H9 (cell line): ENCODE results near the gene BCL7B. TPM values are rescaled to one million over a fixed set of nuclear protein-coding genes. Genes with fewer than 3 reads are reported as not detected.

Source experiments
- DNase-seq: peaks from one replicate; pipeline ENCODE4 v3.0.0-alpha.2; 2017
- H2AFZ ChIP-seq: one replicate; pipeline ENCODE4 v1.6.1; 2013; ENCODE audit warnings: mild to moderate bottlenecking, low read length, control low read depth, moderate library complexity
- H2AK5ac ChIP-seq: 2 replicates; pipeline ENCODE4 v1.6.1; 2013; ENCODE audit warnings: low read length, control low read depth, mixed read lengths; ENCODE audit not compliant: insufficient read length
- H2BK120ac ChIP-seq: one replicate; pipeline ENCODE4 v1.6.1; 2013; ENCODE audit warnings: low read depth, mild to moderate bottlenecking, low read length, control low read depth, inconsistent platforms; ENCODE audit not compliant: poor library complexity, severe bottlenecking
- H2BK12ac ChIP-seq: 2 replicates; pipeline ENCODE4 v1.6.1; 2013; ENCODE audit warnings: low read length, control low read depth, mixed read lengths, low read depth; ENCODE audit not compliant: insufficient read length
- H2BK15ac ChIP-seq: 2 replicates; pipeline ENCODE4 v1.6.1; 2013; ENCODE audit warnings: low read depth, low read length, control low read depth
- H2BK20ac ChIP-seq: one replicate; pipeline ENCODE4 v1.6.1; 2013; ENCODE audit warnings: low read depth, mild to moderate bottlenecking, low read length, control low read depth, inconsistent platforms; ENCODE audit not compliant: poor library complexity, severe bottlenecking
- H2BK5ac ChIP-seq: 2 replicates; pipeline ENCODE4 v1.6.1; 2013; ENCODE audit warnings: low read length, control low read depth, mixed read lengths; ENCODE audit not compliant: insufficient read length
- H3K14ac ChIP-seq: 2 replicates; pipeline ENCODE4 v1.6.1; 2013; ENCODE audit warnings: low read length, control low read depth; ENCODE audit not compliant: insufficient read depth
- H3K18ac ChIP-seq: 2 replicates; pipeline ENCODE4 v1.6.1; 2013; ENCODE audit warnings: low read depth, mild to moderate bottlenecking, mixed read lengths, low read length, control low read depth; ENCODE audit not compliant: insufficient read length
- H3K23ac ChIP-seq: 2 replicates; pipeline ENCODE4 v1.6.1; 2013; ENCODE audit warnings: low read length, control low read depth, mixed read lengths, low read depth; ENCODE audit not compliant: insufficient read length
- H3K23me2 ChIP-seq: 2 replicates; pipeline ENCODE4 v1.6.1; 2013; ENCODE audit warnings: low read depth, mild to moderate bottlenecking, mixed read lengths, low read length, control low read depth; ENCODE audit not compliant: insufficient read length, poor library complexity, severe bottlenecking
- H3K27ac ChIP-seq: 2 replicates; pipeline ENCODE4 v1.5.1; 2013; ENCODE audit warnings: low read length, control low read depth, mixed read lengths, low read depth; ENCODE audit not compliant: insufficient read length
- H3K27me3 ChIP-seq: 2 replicates; pipeline ENCODE4 v1.6.1; 2013; ENCODE audit warnings: low read length, control low read depth, inconsistent platforms; ENCODE audit not compliant: insufficient read depth
- H3K4ac ChIP-seq: 2 replicates; pipeline ENCODE4 v1.6.1; 2013; ENCODE audit warnings: low read depth, mild to moderate bottlenecking, control low read depth, inconsistent platforms, low read length, moderate library complexity
- H3K4me1 ChIP-seq: 2 replicates; pipeline ENCODE4 v1.6.1; 2013; ENCODE audit warnings: low read length, control low read depth, inconsistent platforms; ENCODE audit not compliant: insufficient read depth
- H3K4me2 ChIP-seq: 2 replicates; pipeline ENCODE4 v1.6.1; 2013; ENCODE audit warnings: low read length, control low read depth, mixed read lengths; ENCODE audit not compliant: insufficient read length, insufficient read depth
- H3K56ac ChIP-seq: 2 replicates; pipeline ENCODE4 v1.6.1; 2013; ENCODE audit warnings: low read depth, mild to moderate bottlenecking, mixed read lengths, low read length, control low read depth; ENCODE audit not compliant: insufficient read length
- H3K79me1 ChIP-seq: 2 replicates; pipeline ENCODE4 v1.6.1; 2013; ENCODE audit warnings: low read depth, mild to moderate bottlenecking, moderate library complexity, low read length, control low read depth, inconsistent platforms; ENCODE audit not compliant: insufficient read depth, poor library complexity, severe bottlenecking
- H3K79me2 ChIP-seq: 2 replicates; pipeline ENCODE4 v1.6.1; 2013; ENCODE audit warnings: low read length, control low read depth, inconsistent platforms; ENCODE audit not compliant: insufficient read depth
- H3K9ac ChIP-seq: 2 replicates; pipeline ENCODE4 v1.6.1; 2013; ENCODE audit warnings: low read length, control low read depth, mixed read lengths; ENCODE audit not compliant: insufficient read length; ENCODE audit errors: extremely low read depth
- H3K9me3 ChIP-seq: one replicate; pipeline ENCODE4 v1.6.1; 2013; ENCODE audit warnings: low read depth, low read length, inconsistent platforms; ENCODE audit not compliant: control insufficient read depth
- H3T11ph ChIP-seq: one replicate; pipeline ENCODE4 v1.6.1; 2013; ENCODE audit warnings: mild to moderate bottlenecking, low read length, control low read depth, inconsistent platforms
- H4K20me1 ChIP-seq: one replicate; pipeline ENCODE4 v1.6.1; 2013; ENCODE audit not compliant: control insufficient read depth, insufficient read length, insufficient read depth
- H4K5ac ChIP-seq: 2 replicates; pipeline ENCODE4 v1.6.1; 2013; ENCODE audit warnings: low read depth, mild to moderate bottlenecking, mixed read lengths, low read length, control low read depth; ENCODE audit not compliant: insufficient read length
- H4K8ac ChIP-seq: replicated peaks from 2 replicates; pipeline ENCODE4 v1.6.1; 2013; ENCODE audit warnings: low read length, control low read depth, mixed read lengths, low read depth; ENCODE audit not compliant: insufficient read length
- H4K91ac ChIP-seq: 2 replicates; pipeline ENCODE4 v1.6.1; 2013; ENCODE audit warnings: low read depth, mild to moderate bottlenecking, moderate library complexity, mixed read lengths, low read length, control low read depth; ENCODE audit not compliant: insufficient read length
- H3K27ac Mint-ChIP-seq, 3 experiments: 2 replicates in 2 of 3; 3 replicates in 1 of 3; pipeline ENCODE4 v1.8.0; 2020 to 2021; ENCODE audit warnings: mixed read lengths in 3 of 3, mild to moderate bottlenecking in 1 of 3, moderate library complexity in 1 of 3
- H3K27me3 Mint-ChIP-seq: 2 replicates; pipeline ENCODE4 v1.8.0; 2021; ENCODE audit warnings: low read depth, mild to moderate bottlenecking, moderate library complexity, mixed read lengths
- H3K36me3 Mint-ChIP-seq, 3 experiments: 2 replicates in 2 of 3; 3 replicates in 1 of 3; pipeline ENCODE4 v1.8.0; 2020 to 2021; ENCODE audit warnings: low read depth in 3 of 3, mixed read lengths in 3 of 3; ENCODE audit not compliant: insufficient read depth in 1 of 3
- H3K4me1 Mint-ChIP-seq, 2 experiments: 2 replicates each; pipeline ENCODE4 v1.8.0; 2020; ENCODE audit warnings: mixed read lengths in 2 of 2
- H3K4me3 Mint-ChIP-seq, 2 experiments: 2 replicates in 1 of 2; 3 replicates in 1 of 2; pipeline ENCODE4 v1.8.0; 2020 to 2021; ENCODE audit warnings: mild to moderate bottlenecking in 2 of 2, mixed read lengths in 2 of 2, moderate library complexity in 1 of 2
- H3K9me3 Mint-ChIP-seq, 2 experiments: 2 replicates in 1 of 2; 3 replicates in 1 of 2; pipeline ENCODE4 v1.8.0; 2020; ENCODE audit warnings: mild to moderate bottlenecking in 2 of 2, mixed read lengths in 2 of 2, moderate library complexity in 1 of 2
- WGBS: extraction: QIAGEN DNeasy Blood & Tissue Kit; methylation state at CpG from one replicate; pipeline ENCODE4 v1.1.7; 2013; ENCODE audit warnings: missing lambda C conversion rate, low lambda C conversion rate, mixed read lengths; ENCODE audit not compliant: insufficient read length; ENCODE audit errors: extremely low coverage; 5-methylcytosine and 5-hydroxymethylcytosine counted together
- total RNA-seq: library from RNA; stranded (reverse); gene quantifications from 2 replicates; pipeline ENCODE4 v1.2.1, GENCODE V29; 2021
- TF ChIP-seq, protein P1 (sequence below): fragments of 200-600 bp; sonication (generic); conservative IDR thresholded peaks from 3 replicates; pipeline ENCODE4 v1.8.0; 2021; ENCODE audit warnings: antibody characterized with exemption, mild to moderate bottlenecking

Gene BCL7B
- total RNA-seq, 1 experiment from 2014 or later: 48.9 TPM

DNA sequence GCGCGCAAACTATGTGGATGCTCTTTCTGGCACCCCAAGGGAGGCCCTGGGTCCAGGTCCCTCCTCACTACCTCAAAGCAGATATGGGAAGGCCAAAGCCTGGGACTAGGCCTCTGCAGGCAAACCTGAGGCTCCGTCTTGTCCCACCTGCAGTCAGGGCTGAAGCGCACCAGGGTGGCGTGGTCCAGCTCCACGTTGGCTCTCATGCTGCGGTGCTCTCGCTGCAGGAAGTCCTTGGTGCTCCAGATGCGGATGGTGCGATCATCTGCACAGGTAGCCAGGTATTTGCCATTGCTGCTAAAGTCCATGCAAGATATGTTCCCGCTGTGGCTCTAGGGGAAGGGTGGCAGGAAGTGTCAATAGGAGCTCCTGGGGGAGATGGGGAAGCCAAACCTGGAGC is 16.3 kb upstream of the BCL7B start:
- no peak overlapping the region for H2BK12ac ChIP-seq

More for the DNA sequence above, 16.3 kb upstream of the BCL7B start:
- TF ChIP-seq, protein P1, sequence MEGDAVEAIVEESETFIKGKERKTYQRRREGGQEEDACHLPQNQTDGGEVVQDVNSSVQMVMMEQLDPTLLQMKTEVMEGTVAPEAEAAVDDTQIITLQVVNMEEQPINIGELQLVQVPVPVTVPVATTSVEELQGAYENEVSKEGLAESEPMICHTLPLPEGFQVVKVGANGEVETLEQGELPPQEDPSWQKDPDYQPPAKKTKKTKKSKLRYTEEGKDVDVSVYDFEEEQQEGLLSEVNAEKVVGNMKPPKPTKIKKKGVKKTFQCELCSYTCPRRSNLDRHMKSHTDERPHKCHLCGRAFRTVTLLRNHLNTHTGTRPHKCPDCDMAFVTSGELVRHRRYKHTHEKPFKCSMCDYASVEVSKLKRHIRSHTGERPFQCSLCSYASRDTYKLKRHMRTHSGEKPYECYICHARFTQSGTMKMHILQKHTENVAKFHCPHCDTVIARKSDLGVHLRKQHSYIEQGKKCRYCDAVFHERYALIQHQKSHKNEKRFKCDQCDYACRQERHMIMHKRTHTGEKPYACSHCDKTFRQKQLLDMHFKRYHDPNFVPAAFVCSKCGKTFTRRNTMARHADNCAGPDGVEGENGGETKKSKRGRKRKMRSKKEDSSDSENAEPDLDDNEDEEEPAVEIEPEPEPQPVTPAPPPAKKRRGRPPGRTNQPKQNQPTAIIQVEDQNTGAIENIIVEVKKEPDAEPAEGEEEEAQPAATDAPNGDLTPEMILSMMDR: no peak
- Histone ChIP-seq H3K79me1 (no peaks in the 10 kb centered on the region), H2BK15ac (no peak overlapping the region), H2AFZ (no peak overlapping the region), H3K9me3 (no peaks in the 10 kb centered on the region), H3K27me3 (no peaks in the 10 kb centered on the region), H3K14ac (no peak overlapping the region), H3K56ac (no peak overlapping the region), H3K4me2 (no peak overlapping the region), H4K5ac (no peak overlapping the region), H4K91ac (no peak overlapping the region), H2AK5ac (no peak overlapping the region), H3K23me2 (peaks cover 4% of the 10 kb centered on the region), H3K27ac (no peak overlapping the region), H3K4me1 (no peaks in the 10 kb centered on the region), H4K20me1 (no peaks in the 10 kb centered on the region), H3K4ac (no peak overlapping the region), H3K23ac (no peak overlapping the region), H2BK120ac (no peak overlapping the region), H3K79me2 (no peaks in the 10 kb centered on the region), H3K18ac (no peak overlapping the region), H4K8ac (no peak overlapping the region), H3K9ac (no peak overlapping the region), H3T11ph (no peak overlapping the region), H2BK5ac (no peak overlapping the region), H2BK20ac (no peak overlapping the region)
- Mint-ChIP-seq H3K27ac (no peak overlapping the region), H3K9me3 (no peaks in the 10 kb centered on the region), H3K27me3 (peaks cover 8% of the 10 kb centered on the region), H3K36me3 (peaks cover 31 to 67% (median 62%) of the 10 kb centered on the region in 3 experiments; a peak in 6 of 7 replicates), H3K4me3 (no peak overlapping the region), H3K4me1 (peaks cover 9 to 14% of the 10 kb centered on the region in 2 experiments)
- no CpG with 5 or more reads among the region's 11 CpGs for WGBS
- no peak for DNase-seq
